D721Med (cell line): ENCODE measurements around the gene LHX3.

ENCODE experiments used
- DNase-seq: peaks from one replicate; pipeline ENCODE4 v3.0.0; 2011; ENCODE audit warnings: low spot score; ENCODE audit not compliant: insufficient read length
- FAIRE-seq: peaks from 2 replicates; lab custom pipeline; 2011; peaks lifted over from hg19 to GRCh38; lab: Jason Lieb, UNC
- CTCF ChIP-seq: IDR thresholded peaks from 2 replicates; pipeline ENCODE4 v1.5.1; 2012; ENCODE audit warnings: mild to moderate bottlenecking, control low read depth; ENCODE audit not compliant: insufficient read depth; ENCODE audit errors: missing control alignments

LHX3 gene

GRCh38 chr9:136193891-136194279 is 11.0 kb downstream of the LHX3 start:
- no peak for TF ChIP-seq CTCF
- FAIRE-seq: no peak
- no peak for DNase-seq

- TF ChIP-seq CTCF: no peak
- DNase-seq: no peak
- no peak for FAIRE-seq
Measured at GRCh38 chr9:136193127-136193890, 11.6 kb downstream of the LHX3 start.

- DNase-seq (peak; percentile 84), FAIRE-seq (no peak)
- no peak for TF ChIP-seq CTCF
Measured at GRCh38 chr9:136192289-136193126, 12.4 kb downstream of the LHX3 start.

GRCh38 chr9:136191960-136192286 is 13.0 kb downstream of the LHX3 start:
- no peak for TF ChIP-seq CTCF
- no peak for FAIRE-seq
- DNase-seq: no peak

GRCh38 chr9:136191099-136191959 is 13.6 kb downstream of the LHX3 start:
- FAIRE-seq (no peak), DNase-seq (no peak)
- no peak for TF ChIP-seq CTCF

- TF ChIP-seq CTCF: no peak
- FAIRE-seq: no peak
- DNase-seq: no peak
Measured at GRCh38 chr9:136190656-136191055, 14.3 kb downstream of the LHX3 start.
